Activated CD4-positive, CD25-positive, alpha-beta regulatory T cell treated with anti-CD3 and anti-CD28 coated beads, Interleukin-2, amount 50 U/mL, for 16 hours (primary cell): ENCODE results near the gene INTS7.
"Not testable (repeated sequence)": the region's sequence is repeated elsewhere in the genome, so short reads cannot be mapped to it uniquely, and the experiment has no call there.

Experiments used
- DNase-seq: peaks from one replicate; pipeline ENCODE4 v3.0.0-alpha.2; 2020; ENCODE audit warnings: low read depth, low spot score

INTS7 gene

GRCh38 chr1:212037900-212038299 lies 2.5 kb upstream of the INTS7 start:
- DNase-seq = no peak

GRCh38 chr1:212035835-212036605 lies 663 bp upstream of the INTS7 start:
- DNase-seq = no peak

GRCh38 chr1:212034516-212035122 lies 738 bp downstream of the INTS7 start:
- DNase-seq = no peak

- no peak for DNase-seq
Observed at GRCh38 chr1:212030936-212031528, 4.3 kb downstream of the INTS7 start.

GRCh38 chr1:212027727-212028126 lies 7.6 kb downstream of the INTS7 start:
- not testable (repeated sequence) for DNase-seq

GRCh38 chr1:212024469-212025149 lies 10.7 kb downstream of the INTS7 start:
- no peak for DNase-seq

- DNase-seq = not testable (repeated sequence)
Observed at GRCh38 chr1:212022908-212023307, 12.4 kb downstream of the INTS7 start.

GRCh38 chr1:212021563-212021962 lies 13.8 kb downstream of the INTS7 start:
- no peak for DNase-seq

GRCh38 chr1:212020975-212021374 lies 14.4 kb downstream of the INTS7 start:
- no peak for DNase-seq

GRCh38 chr1:212013672-212014071 lies 21.7 kb downstream of the INTS7 start:
- no peak for DNase-seq

GRCh38 chr1:212012034-212012740 lies 23.2 kb downstream of the INTS7 start:
- peak; percentile 40 for DNase-seq

- no peak for DNase-seq
Observed at GRCh38 chr1:212010004-212010403, 25.4 kb downstream of the INTS7 start.

- no peak for DNase-seq
Observed at GRCh38 chr1:212009561-212009960, 25.8 kb downstream of the INTS7 start.

- DNase-seq = no peak
Observed at GRCh38 chr1:212007886-212008285, 27.5 kb downstream of the INTS7 start.

- DNase-seq = no peak
Observed at GRCh38 chr1:212007178-212007577, 28.2 kb downstream of the INTS7 start.

GRCh38 chr1:212004895-212005608 lies 30.3 kb downstream of the INTS7 start:
- no peak for DNase-seq

GRCh38 chr1:212002536-212002935 lies 32.8 kb downstream of the INTS7 start:
- DNase-seq = no peak

- DNase-seq = not testable (repeated sequence)
Observed at GRCh38 chr1:211997426-211997825, 37.9 kb downstream of the INTS7 start.

GRCh38 chr1:211991695-211992094 lies 43.7 kb downstream of the INTS7 start:
- no peak for DNase-seq

- DNase-seq = no peak
Observed at GRCh38 chr1:211986628-211987254, 48.6 kb downstream of the INTS7 start.
